Caki2 (cell line): ENCODE results near the gene GAPVD1. TPM values are rescaled to one million over a fixed set of nuclear protein-coding genes. Genes with fewer than 3 reads are reported as not detected.
"Not testable (repeated sequence)": the region's sequence is repeated elsewhere in the genome, so short reads cannot be mapped to it uniquely, and the experiment has no call there.

Experiments used
- DNase-seq: peaks from one replicate; pipeline ENCODE4 v3.0.0-alpha.2; 2015; ENCODE audit warnings: low read depth
- in situ Hi-C: cut with HindIII; loops from 2 replicates; pipeline ENCODE4 v1.10.0; 2016; ENCODE audit warnings: low sequenced_read_pairs, low pct_unique_long_range_greater_than_20kb, mixed read lengths
- total RNA-seq: library from RNA; depleted of rRNA; stranded (reverse); fragments of >200 nt; shearing (Covaris generic); gene quantifications from 2 replicates; pipeline ENCODE4 v1.2.3, GENCODE V29; 2014; ENCODE audit warnings: low replicate concordance; rRNA removed

The GAPVD1 gene
- 11.2 and 32.6 TPM in 2 replicates for total RNA-seq

GRCh38 chr9:125261501-125262293 is at the start of gene GAPVD1:
GAPVD1 (plus strand) TSS chr9:125261826; CDS start chr9:125298922, 37,096 bp downstream.
- DNase-seq = peak; percentile 93
- in situ Hi-C loops = no loop called here

GRCh38 chr9:125214186-125214585 is 47.4 kb upstream of the GAPVD1 start:
- DNase-seq = no peak
- in situ Hi-C loops = no loop called here

GRCh38 chr9:125218621-125219020 is 43.0 kb upstream of the GAPVD1 start:
- DNase-seq = no peak
- in situ Hi-C loops = no loop called here

GRCh38 chr9:125224858-125225257 is 36.8 kb upstream of the GAPVD1 start:
- in situ Hi-C loops, DNase-seq: not testable (repeated sequence)

DNA sequence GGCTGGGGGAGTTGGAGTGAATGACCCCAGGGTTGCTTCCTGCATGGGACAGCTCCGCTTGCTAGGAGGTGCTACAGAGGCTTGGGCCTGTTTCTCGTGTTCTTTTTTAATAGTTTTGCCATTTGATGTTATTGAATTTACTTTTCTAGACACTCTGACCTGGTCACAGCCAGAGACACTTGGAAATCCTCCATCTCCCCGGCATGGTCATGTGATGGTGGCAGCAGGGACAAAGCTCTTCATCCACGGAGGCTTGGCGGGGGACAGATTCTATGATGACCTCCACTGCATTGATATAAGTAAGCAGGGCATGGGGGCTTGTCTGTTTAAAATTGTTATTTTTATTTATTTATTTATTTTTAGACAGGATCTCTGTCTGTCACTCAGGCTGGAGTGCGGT is 33.9 kb upstream of the GAPVD1 start:
- no peak for DNase-seq
- in situ Hi-C loops = no loop called here

DNA sequence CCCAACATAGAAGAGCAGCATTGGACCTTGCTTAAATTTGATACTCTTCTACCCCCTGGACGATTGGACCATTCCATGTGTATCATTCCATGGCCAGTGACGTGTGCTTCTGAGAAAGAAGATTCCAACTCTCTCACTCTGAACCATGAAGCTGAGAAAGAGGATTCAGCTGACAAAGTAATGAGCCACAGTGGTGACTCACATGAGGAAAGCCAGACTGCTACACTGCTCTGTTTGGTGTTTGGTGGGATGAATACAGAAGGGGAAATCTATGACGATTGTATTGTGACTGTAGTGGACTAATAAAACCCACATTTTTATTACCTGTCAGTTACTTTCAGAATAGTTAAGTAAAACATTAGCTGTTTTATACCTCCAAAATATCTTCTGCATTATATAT is 27.9 kb upstream of the GAPVD1 start:
- peak; percentile 83 for DNase-seq
- in situ Hi-C loops = no loop called here

DNA sequence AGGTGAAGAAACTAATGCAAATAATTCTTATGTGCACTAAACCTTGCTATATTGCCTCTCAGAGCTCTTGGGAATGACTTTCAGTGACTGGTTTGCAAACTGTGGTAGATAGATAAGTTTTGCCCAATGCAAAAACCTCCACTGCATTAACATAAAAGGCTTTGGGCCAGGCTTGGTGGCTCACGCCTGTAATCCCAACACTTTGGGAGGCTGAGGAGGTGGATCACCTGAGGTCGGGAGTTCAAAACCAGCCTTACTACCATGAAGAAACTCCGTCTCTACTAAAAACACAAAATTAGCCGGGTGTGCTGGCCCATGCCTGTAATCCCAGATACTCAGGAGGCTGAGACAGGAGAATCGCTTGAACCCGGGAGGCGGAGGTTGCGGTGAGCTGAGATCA is 27.5 kb upstream of the GAPVD1 start:
- in situ Hi-C loops, DNase-seq: not testable (repeated sequence)

DNA sequence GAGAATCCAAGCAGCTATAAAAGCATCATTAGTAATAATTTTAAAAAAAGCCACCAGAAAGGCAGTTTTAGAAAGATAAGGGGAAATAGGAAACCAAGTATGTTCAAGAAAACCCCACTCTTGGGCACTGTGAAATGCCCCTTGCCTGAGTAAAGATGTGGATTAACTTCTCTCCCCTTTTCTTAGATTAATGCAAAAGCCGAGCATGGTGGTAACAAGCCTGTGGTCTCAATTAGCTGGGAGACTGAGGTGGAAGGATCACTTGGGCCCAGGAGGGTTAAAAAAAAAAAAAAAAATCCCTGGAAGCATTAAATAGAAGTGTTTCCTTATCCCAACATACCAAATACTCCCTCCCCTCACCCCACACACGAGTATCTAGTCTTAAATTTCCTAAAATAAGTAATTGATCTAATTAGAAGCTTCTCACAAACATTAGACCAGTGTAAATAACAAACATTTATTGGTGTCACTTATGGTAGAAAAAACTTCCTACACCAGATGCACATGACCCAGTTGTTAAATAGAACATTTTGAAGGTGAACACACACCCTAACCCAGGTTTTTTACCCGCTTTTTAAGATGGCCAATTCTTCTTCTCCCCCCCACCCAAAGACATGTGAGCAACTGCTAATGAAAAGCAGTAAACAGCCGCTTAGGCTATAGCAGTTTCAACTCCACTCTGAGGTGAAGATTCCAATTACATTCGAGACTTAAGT is 25.7 kb upstream of the GAPVD1 start:
- DNase-seq = no peak
- in situ Hi-C loops = no loop called here

DNA sequence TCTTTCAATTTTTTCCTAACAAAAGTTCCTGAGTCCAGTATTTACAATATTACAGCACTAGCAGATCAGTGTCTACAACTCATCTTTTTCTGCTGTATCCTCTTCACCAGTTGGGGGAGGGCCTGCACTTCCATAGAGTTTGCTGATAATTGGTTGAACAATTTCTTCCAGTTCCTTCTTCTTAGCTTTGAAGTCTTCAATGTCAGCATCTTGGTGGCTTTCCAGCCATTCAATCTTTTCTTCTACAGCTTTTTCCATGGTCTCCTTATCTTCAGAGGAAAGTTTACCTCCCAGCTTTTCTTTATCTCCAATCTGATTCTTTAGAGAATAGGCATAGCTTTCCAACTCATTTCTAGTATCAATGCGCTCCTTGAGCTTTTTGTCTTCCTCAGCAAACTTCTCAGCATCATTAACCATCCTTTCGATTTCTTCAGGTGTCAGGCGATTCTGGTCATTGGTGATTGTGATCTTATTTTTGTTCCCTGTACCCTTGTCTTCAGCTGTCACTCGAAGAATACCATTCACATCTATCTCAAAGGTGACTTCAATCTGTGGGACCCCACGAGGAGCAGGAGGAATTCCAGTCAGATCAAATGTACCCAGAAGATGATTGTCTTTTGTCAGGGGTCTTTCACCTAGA is 25.0 kb upstream of the GAPVD1 start:
- in situ Hi-C loops, DNase-seq: not testable (repeated sequence)

- in situ Hi-C loops = no loop called here
- DNase-seq = no peak
Measured at GRCh38 chr9:125238127-125238914, 23.3 kb upstream of the GAPVD1 start.

DNA sequence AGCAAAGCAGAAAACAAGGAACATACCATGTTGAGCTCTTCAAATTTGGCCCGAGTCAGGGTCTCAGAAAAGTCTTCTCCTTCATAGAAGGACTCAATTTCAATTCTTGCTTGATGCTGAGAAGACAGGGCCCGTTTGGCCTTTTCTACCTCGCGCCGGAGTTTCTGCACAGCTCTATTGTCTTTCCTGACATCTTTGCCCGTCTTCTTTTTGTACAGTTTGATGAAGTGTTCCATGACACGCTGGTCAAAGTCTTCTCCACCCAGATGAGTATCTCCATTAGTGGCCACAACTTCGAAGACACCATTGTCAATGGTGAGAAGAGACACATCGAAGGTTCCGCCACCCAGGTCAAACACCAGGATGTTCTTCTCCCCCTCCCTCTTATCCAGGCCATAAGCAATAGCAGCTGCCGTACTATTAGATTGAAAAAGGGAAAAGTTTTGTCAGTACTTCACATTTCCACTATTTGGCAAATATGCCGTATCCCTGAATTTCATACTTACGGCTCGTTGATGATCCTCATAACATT is 22.6 kb upstream of the GAPVD1 start:
- no peak for DNase-seq
- in situ Hi-C loops = no loop called here

DNA sequence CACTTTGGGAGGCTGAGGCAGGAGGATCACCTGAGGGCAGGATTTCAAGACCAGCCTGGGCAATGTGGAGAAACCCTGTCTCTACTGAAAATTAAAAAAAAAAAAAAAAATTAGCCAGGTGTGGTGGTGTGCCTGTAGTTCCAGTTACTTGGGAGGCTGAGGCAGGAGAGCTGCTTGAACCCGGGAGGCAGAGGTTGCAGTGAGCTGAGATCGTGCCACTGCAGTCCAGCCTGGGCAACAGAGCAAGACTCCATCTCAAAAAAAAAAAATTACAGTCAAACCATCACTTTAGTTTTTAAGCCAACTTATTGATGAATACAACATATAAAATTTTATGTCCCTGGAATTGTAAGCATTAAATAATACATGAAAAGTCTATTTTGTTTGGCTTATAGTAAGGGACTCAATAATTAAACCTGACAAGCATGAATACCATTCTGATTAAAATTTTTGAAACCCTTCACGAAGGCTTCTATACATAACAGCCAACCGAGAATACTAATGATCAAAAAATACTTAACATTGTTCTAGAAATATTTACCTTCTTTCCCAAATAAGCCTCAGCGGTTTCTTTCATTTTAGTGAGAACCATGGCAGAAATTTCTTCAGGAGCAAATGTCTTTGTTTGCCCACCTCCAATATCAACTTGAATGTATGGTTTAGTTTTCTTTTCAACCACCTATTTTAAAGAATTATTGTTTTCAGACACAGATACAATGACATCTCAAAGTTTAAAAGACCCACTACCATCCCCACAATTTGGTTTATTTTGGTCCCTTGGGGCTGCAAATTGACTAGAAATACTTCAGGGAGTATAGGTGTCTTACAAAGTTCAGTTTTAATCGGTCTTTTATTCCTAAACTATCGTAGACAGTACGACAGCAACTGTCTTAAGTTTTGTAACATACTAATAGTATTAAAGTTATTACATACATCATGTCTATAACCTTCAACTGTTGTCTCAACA is 21.7 kb upstream of the GAPVD1 start:
- in situ Hi-C loops = no loop called here
- no peak for DNase-seq

DNA sequence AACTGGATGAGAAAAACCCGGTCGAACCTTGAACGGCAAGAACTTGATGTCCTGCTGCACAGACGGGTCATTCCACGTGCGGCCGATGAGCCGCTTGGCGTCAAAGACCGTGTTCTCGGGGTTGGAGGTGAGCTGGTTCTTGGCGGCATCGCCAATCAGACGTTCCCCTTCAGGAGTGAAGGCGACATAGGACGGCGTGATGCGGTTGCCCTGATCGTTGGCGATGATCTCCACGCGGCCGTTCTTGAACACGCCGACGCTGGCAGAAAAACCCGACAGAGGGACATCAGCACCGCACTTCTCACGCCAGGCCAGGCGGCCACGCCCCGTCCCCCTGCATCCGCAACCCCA is 21.0 kb upstream of the GAPVD1 start:
- DNase-seq = no peak

DNA sequence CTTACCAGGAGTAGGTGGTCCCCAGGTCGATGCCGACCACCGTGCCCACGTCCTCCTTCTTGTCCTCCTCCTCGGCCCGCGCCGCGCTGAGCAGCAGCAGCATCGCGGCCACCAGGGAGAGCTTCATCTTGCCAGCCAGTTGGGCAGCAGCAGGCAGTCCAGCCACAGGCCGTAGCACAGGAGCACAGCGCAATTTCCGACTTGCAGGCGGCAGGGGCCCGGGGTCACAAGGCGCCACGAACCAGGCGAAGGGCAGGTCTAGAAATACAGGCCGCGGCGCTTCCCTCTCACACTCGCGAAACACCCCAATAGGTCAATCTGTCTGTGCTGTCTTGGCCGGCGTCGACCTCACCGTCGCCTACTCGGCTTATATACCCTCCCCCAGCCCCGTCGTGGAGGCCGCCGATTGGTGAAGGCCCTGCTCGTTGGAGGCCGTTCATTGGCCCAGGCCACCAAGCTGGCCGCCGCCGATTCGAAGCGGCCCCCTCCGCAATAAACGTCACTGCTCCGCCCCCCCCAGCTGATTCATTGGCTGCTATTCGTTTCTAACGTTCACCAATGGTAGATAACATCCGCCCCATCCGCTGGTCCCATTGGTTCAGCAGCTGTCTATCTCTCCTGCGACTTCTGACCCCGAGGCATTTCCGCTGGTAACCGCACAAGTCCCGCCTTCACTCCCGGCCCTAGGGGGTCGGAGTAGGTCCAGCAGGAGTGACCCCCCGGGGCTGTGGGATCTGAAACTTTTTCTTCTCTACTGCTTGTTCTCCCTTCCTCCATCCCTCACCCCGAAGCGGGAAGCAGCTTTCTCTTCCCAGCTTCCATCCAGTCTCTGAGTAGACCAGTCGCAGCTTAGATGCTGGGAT is 20.4 kb upstream of the GAPVD1 start, which contains the start of gene HSPA5:
TSS of gene HSPA5 (minus strand) at position 344 of the 863 bp plus-strand sequence. CDS start at position 127, 217 bp downstream.
- DNase-seq = peak; percentile 99
- in situ Hi-C loops = no loop called here

More for the DNA sequence above, 21.0 kb upstream of the GAPVD1 start:
- in situ Hi-C loops = no loop called here

DNA sequence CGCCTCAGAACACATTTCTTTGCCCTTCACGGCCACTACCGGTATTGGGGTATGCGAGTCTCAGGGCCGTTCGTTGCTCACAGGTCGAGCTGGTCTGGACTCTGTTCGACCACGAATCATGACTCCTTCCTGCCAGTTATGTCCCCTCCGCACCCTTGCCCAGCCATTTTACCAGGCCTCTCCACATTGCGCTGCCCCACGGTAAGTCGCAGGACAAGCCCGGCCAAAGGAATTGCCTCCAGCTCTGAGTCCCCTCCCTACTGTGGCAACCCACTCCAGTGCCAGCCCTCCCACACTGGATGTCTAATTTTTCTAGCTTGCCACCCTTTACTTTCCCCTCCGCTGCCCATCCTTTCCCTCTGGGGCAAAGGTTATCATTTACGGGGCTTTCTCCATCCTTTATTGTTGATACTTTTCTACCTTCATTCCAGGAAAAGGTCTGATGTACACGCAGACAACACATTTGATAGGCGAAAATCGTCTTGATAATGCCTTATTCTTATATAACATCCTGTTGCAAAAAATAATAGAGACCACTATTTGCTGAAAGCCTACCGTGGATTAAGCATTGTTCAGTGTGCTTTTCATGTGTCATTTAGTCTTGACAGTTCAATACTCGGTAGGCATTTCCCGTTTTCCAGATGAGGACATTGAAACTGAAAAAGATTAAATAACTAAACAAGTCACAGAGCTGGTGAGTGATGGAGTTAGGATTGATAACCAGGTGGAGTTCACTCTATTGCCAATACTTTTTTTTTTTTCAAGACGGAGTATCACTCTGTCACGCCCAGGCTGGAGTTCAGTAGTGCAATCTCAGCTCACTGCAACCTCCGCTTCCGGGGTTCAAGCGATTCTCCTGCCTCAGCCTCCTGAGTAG is 19.5 kb upstream of the GAPVD1 start:
- in situ Hi-C loops = no loop called here
- no peak for DNase-seq
